KG1 (cell line): ENCODE data around the gene ASMTL.
"Not testable (repeated sequence)": the region's sequence is repeated elsewhere in the genome, so short reads cannot be mapped to it uniquely, and the experiment has no call there.

ENCODE experiments used
- DNase-seq: peaks from one replicate; lab custom pipeline; 2025; lab: John Stamatoyannopoulos, UW

ASMTL gene

DNA sequence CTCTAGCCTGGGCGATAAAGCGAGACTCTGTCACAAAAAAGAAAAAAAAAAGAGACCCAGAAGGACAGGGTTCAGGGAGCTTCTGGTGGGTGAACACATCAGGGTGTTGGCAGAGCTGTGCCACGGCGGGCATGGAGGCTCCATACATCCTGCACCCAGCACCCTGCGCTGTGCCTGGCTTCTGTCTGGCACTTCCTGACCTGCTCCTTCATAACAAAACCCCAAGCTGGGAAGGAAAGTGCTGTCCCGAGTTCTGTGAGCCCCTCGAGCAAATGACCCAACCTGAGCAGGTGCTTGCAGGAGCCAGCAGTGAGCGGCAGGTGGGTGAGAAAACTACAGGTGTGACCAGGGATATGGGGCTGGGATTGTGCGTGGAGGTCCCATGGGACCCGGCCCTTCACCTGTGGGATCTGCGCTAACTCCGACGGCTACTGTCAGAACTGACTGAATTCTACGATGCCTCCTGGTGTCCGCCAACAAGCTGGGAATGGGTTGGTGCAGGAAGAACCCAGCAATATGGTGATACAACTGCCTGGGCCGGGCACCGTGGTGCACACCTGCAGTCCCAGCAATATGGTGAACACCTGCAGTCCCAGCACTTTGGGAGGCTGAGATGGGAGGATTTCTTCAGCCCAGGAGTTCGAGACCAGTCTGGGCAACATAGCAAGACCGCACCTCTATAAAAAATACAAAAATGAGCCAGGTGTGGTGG is 18.9 kb downstream of the ASMTL start:
- no peak for DNase-seq

DNA sequence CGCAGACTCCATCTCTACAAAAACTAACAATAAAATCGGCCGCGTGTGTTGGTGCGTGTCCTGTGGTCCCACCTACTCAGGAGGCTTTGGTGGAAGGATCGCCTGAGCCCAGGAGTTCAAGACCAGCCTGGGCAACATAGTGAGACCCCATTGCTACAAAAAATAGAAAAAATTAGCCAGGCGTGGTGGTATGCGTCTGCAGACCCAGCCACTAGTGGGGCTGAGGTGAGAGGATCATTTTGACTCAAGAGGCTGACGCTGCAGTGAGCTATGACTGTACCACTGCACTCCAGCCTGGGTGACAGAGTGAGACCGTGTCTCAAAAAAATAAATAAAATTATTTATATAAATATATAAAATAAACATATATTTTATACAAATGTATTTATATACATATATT is 22.3 kb downstream of the ASMTL start:
- no peak for DNase-seq

DNA sequence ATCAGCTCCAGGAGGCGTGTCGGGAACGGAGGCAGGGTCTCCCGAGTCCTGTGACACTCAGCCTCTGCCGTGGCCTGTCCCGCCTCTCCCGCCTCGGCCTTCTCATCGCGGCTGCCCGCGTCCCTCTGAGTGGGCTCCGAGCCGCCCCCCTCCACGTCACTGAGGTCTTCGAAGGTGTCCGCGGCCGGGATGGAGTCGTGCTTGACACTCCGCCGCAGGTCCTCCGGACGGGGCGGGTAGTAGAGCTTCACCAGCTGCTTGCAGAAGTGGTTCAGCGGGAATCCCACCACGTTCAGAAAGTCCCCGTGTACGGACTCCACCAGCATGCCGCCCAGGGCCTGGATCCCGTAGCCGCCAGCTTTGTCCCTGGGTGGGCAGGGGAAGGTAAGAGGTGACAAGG is 25.0 kb downstream of the ASMTL start:
- DNase-seq, result no peak

DNA sequence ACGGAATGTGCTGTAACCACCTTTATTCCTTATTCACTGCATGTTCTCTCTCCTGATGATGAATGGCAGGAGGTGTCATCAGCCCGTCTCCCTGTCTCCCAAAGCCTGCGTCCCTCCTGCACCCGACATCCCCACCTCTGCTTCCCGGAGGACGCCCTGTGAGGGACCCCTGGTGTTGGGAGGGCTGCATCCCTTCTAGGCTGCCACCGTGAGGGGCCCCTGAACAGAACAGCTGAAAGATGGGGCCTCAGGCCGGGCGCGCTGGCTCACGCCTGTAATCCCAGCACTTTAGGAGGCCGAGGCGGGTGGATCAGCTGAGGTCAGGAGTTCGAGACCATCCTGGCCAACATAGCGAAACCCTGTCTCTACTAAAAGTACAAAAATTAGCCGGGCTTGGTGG is 26.4 kb downstream of the ASMTL start:
- DNase-seq, result not testable (repeated sequence)

DNA sequence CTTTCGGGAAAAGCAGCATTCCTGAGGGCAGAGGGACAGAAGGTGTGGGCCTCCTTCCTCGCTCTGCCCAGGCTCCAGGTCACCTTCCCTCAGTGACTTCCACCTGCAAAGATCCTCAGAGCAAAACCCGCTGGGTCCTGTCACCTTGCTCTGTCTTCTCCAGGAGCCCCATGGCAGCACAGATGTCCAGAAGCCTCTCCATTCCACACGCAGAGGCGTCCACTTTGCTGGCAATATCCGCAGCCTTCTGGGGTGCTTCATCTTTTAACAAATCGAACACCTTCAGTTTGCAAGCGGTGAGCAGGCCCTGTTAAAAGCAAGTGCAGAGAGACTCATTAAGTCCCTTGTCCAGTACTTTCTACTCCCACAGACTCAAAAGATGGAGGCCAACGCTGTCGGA is 27.3 kb downstream of the ASMTL start:
- DNase-seq, result no peak

DNA sequence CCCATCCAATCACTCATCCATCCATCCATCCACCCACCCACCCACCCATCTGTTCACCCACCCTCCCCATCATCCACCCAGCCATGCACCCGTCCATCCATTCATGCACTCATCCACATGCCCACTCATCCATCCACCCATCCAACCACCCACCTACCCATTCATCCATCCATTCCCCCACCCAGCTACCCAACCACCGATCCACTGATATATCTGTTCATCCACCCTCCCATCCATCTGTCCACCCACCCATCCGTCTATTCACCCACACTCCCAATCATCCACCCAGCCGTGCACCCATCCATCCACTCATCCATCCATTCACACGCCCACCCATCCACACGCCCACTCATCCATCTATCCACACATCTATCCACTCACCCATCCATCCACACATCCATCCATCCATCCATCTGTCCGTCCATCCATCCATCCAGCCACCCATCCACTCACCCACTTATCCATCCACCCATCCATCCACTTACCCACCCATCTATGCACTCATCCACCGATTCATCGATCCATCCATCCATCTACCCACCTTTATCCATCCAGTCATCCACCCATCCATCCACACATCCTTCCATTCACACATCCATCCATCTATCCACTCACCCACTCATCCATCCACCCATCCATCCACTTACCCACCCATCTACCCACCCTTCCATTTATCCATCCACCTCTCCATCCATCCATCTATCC is 28.4 kb downstream of the ASMTL start:
- no peak for DNase-seq

DNA sequence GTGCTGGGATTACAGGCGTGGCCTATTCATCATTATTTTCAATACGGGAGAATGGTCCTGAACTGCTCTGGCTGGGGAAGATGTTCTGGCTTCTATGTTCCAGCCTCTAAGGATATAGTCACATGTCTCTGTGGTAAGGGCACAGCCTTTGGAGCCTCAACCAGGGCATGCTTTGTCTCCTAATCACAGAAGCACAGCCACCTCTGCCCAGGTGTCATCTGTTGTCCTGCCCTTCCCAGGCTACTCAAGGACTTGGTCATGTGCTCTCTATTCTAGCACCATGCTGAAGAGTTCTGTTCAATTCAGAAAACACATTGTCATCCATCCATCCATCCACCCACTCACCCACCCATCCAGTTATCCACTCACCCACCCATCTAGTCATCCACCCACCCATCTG is 29.5 kb downstream of the ASMTL start:
- no peak for DNase-seq

DNA sequence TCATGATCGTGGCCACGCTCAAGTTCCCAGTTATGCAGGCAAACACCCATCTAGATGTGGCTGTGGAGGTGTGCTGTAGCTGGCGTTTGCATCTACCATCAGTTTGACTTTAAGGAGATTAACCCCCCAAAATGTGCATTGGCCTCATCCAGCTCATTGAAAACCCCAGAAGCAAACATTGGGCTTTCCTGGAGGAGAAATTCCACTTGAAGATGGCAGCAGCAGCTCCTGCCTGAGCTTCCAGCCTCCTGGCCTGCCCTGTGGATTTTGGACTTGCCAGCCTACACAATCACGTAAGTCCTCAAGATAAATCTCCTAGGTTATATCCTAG is 30.6 kb downstream of the ASMTL start:
- no peak for DNase-seq

DNA sequence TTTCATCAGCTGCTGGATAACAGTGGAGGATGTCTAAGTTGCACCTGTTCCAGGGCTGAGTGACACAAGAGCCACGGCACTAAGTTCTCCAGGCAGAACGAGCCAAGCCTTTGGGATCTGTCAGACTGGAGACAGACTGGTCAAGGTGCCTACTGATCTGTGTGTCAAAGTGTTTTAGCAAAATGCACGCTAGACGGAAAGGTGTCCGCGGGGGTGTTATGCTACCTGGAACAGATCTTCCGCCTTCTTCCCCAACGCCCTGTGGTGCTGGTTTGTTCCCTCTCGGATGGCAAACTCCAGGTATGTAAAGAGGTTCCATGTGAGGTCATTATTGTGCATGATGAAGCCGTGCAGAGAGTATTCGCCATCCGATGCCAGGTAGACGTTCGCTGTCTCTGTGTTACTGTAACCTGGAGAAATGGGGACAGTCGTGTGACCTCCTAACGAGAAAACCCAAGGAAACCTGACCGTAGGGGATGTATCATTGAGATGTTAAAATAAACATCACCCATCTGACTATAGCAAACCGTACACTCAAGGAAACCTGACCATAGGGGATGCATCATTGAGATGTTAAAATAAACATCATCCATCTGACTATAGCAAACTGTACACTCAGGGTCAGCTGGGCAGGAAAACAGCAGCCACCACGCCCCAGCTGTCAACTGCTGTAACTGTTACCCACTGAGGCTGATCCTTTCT is 31.1 kb downstream of the ASMTL start:
- no peak for DNase-seq

DNA sequence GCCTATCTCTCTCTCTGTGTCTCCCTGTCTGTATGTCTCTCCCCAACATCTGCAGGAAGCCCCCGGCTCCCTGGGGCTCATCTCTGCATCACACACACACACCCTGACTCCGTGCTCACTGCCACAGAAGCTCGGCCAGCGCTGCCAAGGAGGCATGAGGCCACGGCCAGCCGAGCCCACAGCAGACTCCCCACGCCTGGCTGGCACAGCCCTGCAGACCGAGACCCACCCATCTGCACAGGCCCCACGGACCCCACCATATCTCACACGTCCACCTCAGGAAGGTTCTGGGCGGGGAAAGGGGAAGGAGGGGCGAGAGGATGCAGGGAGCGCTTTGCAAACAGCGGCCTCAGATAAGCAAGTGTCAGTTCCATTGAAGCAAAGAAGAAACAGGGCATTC is 32.3 kb downstream of the ASMTL start:
- DNase-seq, result no peak

DNA sequence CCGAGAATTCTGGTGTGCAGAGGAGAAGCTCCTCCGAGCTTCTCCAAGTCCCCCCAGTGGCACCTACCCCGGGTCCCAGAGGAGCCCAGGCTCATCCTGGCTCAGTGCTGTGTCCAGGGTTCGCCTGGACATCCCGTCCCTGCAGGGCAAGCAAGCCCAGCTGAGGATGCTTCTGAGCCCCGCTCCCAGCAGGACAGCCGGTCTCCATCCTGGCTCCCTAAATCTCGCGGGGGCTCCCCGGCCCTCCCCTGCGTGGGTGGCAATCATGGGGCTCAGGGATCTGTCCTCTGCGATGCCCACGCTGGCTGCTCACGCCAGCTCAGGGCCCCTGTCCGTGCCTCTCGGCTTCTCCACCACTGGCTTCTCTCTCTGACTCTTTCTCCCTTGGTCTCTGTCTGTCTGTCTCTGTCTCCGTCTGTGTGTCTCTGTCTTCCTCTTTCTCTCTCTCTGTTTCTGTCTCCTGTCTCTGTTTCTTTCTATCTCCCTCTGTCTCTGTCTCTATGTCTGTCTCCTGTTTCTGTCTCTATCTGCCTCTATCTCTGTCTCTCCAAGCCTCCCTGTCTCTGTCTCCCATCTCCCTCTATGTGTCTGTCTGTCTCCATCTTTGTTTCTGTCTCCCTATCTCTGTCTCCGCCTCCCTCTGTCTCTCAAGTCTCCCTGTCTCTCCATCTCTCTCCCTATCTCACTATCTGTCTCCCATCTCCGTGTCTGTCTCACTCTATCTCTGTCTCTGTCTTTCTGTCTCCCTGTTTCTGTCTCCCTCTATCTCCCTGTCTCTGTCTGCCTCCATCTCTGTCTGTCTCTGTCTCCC is 33.0 kb downstream of the ASMTL start:
- DNase-seq, result no peak

DNA sequence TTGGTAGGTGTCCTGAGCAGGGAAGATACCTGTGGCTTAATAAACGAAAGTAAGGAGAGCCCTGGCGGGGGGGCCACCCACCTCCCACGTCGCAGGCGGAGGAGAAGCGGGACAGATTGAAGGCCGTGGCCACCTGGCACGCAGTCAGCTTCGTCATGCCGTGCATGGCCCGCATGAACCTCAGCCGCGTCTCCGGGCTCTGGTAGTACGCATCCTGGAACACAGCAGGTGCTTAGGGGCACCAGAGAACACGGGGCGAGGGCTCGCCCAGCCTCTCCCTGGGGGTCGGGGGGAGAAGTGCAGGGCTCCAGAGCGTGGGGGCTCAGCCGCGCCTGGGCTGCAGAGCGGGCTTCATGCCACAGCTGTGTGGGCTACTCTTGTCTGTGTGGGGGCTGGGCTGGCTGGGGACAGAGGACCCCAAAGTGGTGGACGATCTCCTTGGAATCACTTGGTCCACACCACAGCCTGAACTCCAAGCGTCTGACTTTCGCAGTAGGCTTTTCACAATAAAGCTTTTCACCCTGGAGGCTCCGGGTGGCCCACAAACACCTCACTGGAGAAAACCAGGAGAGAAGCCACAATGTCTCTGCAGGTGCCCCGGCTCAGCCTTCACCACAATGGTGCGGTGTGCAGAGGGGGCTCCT is 33.7 kb downstream of the ASMTL start:
- no peak for DNase-seq

DNA sequence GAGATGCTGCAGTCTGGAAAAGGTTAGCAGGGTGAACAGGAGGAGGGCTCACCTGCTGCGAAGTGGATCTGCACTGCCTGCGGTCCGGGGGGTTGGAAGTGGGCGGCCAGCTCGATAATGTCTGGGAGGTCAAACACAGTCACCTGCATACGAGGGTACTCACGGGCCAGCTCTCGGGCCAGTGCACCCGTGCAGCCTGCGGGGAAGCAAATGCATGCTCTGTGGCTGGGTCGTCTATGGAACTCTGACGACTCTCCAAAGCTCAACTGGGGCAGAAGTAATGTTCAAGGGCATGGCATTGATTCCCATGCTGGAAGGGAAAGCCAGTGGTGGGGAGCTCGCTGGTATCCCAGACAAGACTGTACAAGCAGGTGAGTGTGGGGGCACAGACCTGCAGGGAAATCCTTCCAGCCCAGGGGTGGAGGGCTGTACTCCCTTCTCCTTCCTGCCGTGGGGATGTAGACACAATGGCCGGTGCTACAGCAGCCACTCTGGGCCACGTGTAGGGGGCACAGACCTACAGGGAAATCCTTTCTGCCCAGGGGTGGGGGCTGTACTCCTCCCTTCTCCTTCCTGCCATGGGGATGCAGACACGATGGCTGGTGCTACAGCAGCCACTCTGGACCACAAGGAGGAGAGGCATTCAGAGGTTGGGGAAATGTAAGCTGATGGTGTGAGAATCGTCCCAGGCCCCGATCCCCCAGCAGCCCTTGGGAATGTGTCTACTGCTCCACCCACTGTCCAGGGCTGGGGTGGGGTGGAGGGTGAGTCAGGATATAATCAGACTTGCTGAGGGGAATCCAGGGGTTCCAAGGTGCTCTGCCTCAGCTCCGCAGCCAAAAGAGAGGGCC is 34.6 kb downstream of the ASMTL start:
- no peak for DNase-seq

DNA sequence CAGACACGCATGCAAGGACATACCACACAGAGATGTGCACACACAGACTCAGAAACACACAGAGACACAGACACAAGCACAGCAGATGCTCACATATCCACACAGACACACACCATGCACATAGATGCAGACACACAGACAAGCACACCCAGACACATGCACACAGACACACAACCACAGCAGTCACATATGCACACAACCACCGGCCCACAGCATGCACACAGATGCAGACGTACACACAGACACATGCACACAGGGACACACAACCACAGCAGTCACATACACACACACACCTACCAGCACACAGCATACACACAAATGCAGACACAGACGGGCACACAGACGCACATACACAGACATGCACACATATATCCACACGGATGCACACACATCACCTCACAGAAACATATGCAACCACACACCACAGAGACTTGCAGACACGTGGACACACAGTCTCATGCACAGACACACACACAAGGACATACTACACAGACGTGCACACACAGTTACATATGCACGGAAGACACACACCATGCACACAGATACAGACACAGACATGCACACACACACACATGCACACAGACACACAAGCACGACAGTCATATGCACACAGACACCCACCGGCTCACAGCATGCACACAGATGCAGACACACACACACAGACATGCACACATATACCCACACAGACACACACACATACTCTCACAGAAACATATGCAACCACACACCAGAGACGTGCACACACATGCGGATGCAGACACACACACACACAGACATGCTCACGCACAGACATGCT is 35.5 kb downstream of the ASMTL start:
- DNase-seq, result no peak

DNA sequence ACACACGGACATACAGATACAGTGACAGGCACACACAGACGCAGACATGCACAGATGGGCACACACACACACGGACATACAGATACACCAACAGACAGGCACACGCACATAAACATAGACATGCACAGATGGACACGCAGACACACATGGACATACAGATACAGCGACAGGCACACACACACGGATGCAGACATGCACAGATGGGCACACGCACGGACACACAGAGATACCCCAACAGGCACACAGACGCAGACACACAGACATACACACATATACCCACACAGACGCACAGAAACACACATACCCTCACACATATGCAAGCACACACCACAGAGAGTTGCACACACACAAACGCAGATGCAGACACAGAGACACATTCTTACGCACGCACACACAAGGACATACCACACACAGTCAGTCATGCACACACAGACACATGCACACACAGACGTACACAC is 36.4 kb downstream of the ASMTL start:
- DNase-seq, result no peak

DNA sequence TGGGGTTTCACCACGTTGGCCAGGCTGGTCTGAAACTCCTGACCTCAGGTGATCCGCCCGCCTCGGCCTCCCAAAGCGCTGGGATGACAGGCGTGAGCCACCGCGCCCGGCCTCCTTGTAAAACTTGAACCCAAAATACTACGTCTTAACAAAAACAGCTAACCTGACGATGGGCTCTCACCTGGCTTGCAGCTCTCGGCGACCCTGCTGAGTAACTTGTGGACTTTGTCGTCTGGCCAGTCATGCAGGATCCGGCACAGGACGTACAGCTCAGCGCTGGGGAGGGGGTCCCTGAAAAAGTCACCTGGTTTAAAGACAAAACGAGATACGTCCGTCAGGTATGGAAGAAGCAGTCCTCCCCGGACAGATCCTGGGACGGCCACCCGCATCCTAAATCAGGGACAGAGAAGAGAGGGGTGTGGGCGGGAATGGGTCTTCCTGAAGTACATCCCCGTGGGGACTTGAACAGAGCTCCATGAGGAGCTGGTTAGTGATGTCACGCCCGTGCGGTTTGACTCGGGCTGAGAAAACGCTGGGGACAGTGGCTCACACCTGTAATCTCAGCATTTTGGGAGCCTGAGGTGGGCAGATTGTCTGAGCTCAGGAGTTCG is 40.1 kb downstream of the ASMTL start:
- DNase-seq, result no peak

DNA sequence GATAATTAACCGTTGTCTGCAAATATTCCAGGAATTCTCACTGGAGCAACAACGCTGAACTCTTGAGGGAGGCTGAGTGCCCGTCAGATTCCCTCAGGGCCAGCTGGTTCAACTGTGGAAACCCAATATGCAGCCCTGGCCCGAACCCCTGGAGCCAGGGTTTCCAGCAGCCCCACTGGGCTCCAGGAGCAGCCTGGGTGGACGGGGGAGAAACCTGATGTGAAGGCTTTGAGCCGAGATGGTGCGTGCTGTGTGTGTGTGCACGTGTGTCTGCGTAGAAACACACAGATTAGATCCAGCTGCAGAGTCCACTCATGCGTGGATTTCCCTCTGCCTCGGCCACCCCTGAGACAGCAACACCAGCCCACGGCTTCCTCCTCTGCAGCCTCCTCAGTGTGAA is 41.4 kb downstream of the ASMTL start:
- no peak for DNase-seq

DNA sequence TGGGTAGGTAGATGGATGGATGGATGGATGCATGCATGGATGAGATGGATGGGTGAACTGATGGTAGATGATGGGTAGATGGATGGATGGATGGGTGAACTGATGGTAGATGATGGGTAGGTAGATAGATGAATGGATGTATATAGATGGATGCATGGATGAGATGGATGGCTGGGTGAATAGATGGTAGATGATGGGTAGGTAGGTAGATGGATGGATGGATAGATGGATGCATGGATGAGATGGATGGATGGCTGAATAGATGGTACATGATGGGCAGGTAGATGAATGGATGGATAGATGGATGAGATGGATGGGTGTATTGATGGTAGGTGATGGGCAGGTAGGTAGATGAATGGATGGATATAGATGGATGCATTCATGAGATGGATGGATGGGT is 45.7 kb downstream of the ASMTL start:
- no peak for DNase-seq

DNA sequence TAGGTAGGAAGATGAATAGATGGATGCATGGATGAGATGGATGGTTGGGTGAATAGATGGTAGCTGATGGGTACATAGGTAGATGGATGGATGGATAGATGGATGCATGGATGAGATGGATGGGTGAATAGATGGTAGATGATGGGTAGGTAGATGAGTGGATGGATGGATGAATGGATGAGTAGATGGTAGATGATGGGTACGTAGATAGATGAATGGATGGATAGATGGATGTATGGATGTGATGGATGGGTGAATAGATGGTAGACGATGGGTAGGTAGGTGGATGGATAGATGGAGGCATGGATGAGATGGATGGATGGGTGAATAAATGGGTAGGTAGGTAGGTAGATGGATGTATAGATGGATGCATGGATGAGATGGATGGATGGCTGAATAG is 46.9 kb downstream of the ASMTL start:
- DNase-seq, result not testable (repeated sequence)

DNA sequence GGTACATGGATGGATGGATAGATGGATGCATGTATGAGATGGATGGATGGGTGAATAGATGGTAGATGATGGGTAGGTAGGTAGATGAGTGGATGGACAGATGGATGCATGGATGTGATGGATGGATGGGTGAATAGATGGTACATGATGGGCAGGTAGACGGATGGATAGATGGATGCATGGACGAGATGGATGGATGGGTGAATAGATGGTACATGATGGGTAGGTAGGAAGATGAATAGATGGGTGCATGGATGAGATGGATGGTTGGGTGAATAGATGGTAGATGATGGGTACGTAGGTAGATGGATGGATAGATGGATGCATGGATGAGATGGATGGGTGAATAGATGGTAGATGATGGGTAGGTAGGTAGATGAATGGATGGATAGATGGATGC is 48.8 kb downstream of the ASMTL start:
- not testable (repeated sequence) for DNase-seq
